ENCODE data around the gene SHISA9. TPM values are rescaled to one million over a fixed set of nuclear protein-coding genes. Genes with fewer than 3 reads are reported as not detected.

Gene SHISA9
- total RNA-seq, 1 experiment from 2014 or later: not detected

- Histone ChIP-seq H3K9me2 (ENCODE audit: insufficient read depth) (no peaks in the 10 kb centered on the region), H3K27ac (ENCODE audit: low read depth, low read length) (no peak overlapping the region), H3K4me2 (ENCODE audit: low read length) (no peak overlapping the region), H3K4me3 (replicated peaks in 1 of 2; ENCODE audit: low read depth in 1 of 2, low read length in 2 of 2) (no peak overlapping the region), H3K27me3 (ENCODE audit: insufficient read depth, low read length) (no peaks in the 10 kb centered on the region), H3K36me3 (ENCODE audit: control insufficient read depth in 1 of 2, insufficient read depth in 2 of 2, low read length in 2 of 2) (no peaks in the 10 kb centered on the region), H3K9ac (ENCODE audit: low read length) (no peak overlapping the region), H3K9me3 (ENCODE audit: control insufficient read depth in 1 of 2, insufficient read depth in 1 of 2, low read depth in 1 of 2, low read length in 2 of 2) (no peaks in the 10 kb centered on the region), H3K4me1 (ENCODE audit: control insufficient read depth in 1 of 2, insufficient read depth in 2 of 2, low read length in 2 of 2) (no peaks in the 10 kb centered on the region), H3K79me2 (ENCODE audit: insufficient read depth, low read length) (no peaks in the 10 kb centered on the region), H4K20me1 (ENCODE audit: insufficient read depth) (no peaks in the 10 kb centered on the region), H2AFZ (ENCODE audit: low read depth, low read length, poor library complexity, severe bottlenecking) (no peak overlapping the region)
- BruUV-seq (replicated peaks): no TSS peak
- CTCF ChIA-PET: no interaction called here
- RAD21 ChIA-PET (ENCODE audit: low non-redundant PET in 1 of 2, low total read pairs in 2 of 2, uncharacterized antibody in 2 of 2, unreplicated experiment in 2 of 2): no interaction called here
- TF ChIP-seq MAX (IDR thresholded peaks at IDR 0.05) (no peak), TCF7L2 (IDR thresholded peaks at IDR 0.05; ENCODE audit: borderline replicate concordance, extremely low read depth, insufficient read depth, insufficient read length) (no peak), ZFX (IDR thresholded peaks at IDR 0.05) (no peak), POLR2A (IDR thresholded peaks at IDR 0.05; ENCODE audit: borderline replicate concordance, extremely low read depth, insufficient read depth, insufficient read length) (no peak), REST (IDR thresholded peaks at IDR 0.05; ENCODE audit: low read depth) (no peak), CBX3 (IDR thresholded peaks at IDR 0.05; ENCODE audit: low read depth) (no peak)
- POLR2A ChIA-PET: no interaction called here
- intact Hi-C loops (cut with micrococcal nuclease): no loop called here
- no peak for DNase-seq (ENCODE audit: low read depth, low spot score)
- no peak for ATAC-seq
These were observed 275.3 kb downstream of the SHISA9 start for GRCh38 chr16:13176711-13177110.

- intact Hi-C loops (cut with micrococcal nuclease): no loop called here
- H2AFZ ChIP-seq (ENCODE audit: low read depth, low read length, poor library complexity, severe bottlenecking): no peak overlapping the region
- no peak overlapping the region for H3K9ac ChIP-seq (ENCODE audit: low read length)
- RAD21 ChIA-PET (ENCODE audit: low non-redundant PET in 1 of 2, low total read pairs in 2 of 2, uncharacterized antibody in 2 of 2, unreplicated experiment in 2 of 2): no interaction called here
- H3K27ac ChIP-seq (ENCODE audit: low read depth, low read length): no peak overlapping the region
- H3K79me2 ChIP-seq (ENCODE audit: insufficient read depth, low read length): no peaks in the 10 kb centered on the region
- BruUV-seq (replicated peaks): no TSS peak
- H3K36me3 ChIP-seq (ENCODE audit: control insufficient read depth in 1 of 2, insufficient read depth in 2 of 2, low read length in 2 of 2): no peaks in the 10 kb centered on the region
- no peaks in the 10 kb centered on the region for H3K9me2 ChIP-seq (ENCODE audit: insufficient read depth)
- no peak overlapping the region for H3K4me3 ChIP-seq (replicated peaks in 1 of 2; ENCODE audit: low read depth in 1 of 2, low read length in 2 of 2)
- no peaks in the 10 kb centered on the region for H3K4me1 ChIP-seq (ENCODE audit: control insufficient read depth in 1 of 2, insufficient read depth in 2 of 2, low read length in 2 of 2)
- no peak overlapping the region for H3K4me2 ChIP-seq (ENCODE audit: low read length)
- CTCF ChIA-PET: no interaction called here
- H3K9me3 ChIP-seq (ENCODE audit: control insufficient read depth in 1 of 2, insufficient read depth in 1 of 2, low read depth in 1 of 2, low read length in 2 of 2): no peaks in the 10 kb centered on the region
- H4K20me1 ChIP-seq (ENCODE audit: insufficient read depth): no peaks in the 10 kb centered on the region
- POLR2A ChIA-PET: no interaction called here
- DNase-seq (ENCODE audit: low read depth, low spot score) (no peak), ATAC-seq (no peak)
- no peaks in the 10 kb centered on the region for H3K27me3 ChIP-seq (ENCODE audit: insufficient read depth, low read length)
- TF ChIP-seq ZFX (IDR thresholded peaks at IDR 0.05) (no peak), CTCF (IDR thresholded peaks at IDR 0.05 in 2 of 3, conservative IDR thresholded peaks at IDR 0.05 in 1 of 3; ENCODE audit: borderline replicate concordance in 1 of 3, insufficient read depth in 1 of 3, low read depth in 2 of 3, low read length in 2 of 3) (no peak), SRF (IDR thresholded peaks at IDR 0.05; ENCODE audit: low read depth) (no peak), MAX (IDR thresholded peaks at IDR 0.05) (no peak), ZBTB33 (IDR thresholded peaks at IDR 0.05; ENCODE audit: extremely low read depth, insufficient replicate concordance, low read length) (no peak), YY1 (IDR thresholded peaks at IDR 0.05; ENCODE audit: extremely low read depth, insufficient replicate concordance, low read depth, low read length) (no peak)
These were observed 276.9 kb downstream of the SHISA9 start for GRCh38 chr16:13178318-13178717.
